Spleen (tissue), 11 donors: Measurements from ENCODE around the gene SNX9. TPM values are rescaled to one million over a fixed set of nuclear protein-coding genes. Genes with fewer than 3 reads are reported as not detected.
A peak's percentile ranks its signal among the peaks of the same experiment; 100 is the strongest.

ENCODE experiments used
- DNase-seq: peaks from one replicate; pipeline ENCODE4 v3.0.0-alpha.2; 2020
- H3K27ac ChIP-seq, 8 donors: fragments of 200-600 bp; sonication (generic) in 7 of 8; 1 replicate in 4 of 8; 2 replicates in 4 of 8; pipeline versions ENCODE4 v1.5.0 to v1.8.0; 2016 to 2021; ENCODE audit warnings: inconsistent platforms in 4 of 8, mild to moderate bottlenecking in 4 of 8, moderate library complexity in 1 of 8
- H3K27me3 ChIP-seq, 7 donors: fragments of 200-600 bp; sonication (generic) in 6 of 7; replicated peaks in 1 of 7; 1 replicate in 4 of 7; 2 replicates in 3 of 7; pipeline versions ENCODE4 v1.5.0 to v1.8.0; 2016 to 2021; ENCODE audit warnings: inconsistent platforms in 3 of 7, mild to moderate bottlenecking in 1 of 7
- H3K36me3 ChIP-seq, 6 donors: fragments of 200-600 bp; sonication (generic) in 5 of 6; 1 replicate in 4 of 6; 2 replicates in 2 of 6; pipeline versions ENCODE4 v1.5.0 to v1.8.0; 2016 to 2021; ENCODE audit warnings: inconsistent platforms in 2 of 6
- H3K4me1 ChIP-seq, 6 donors: fragments of 200-600 bp; sonication (generic) in 5 of 6; 1 replicate in 3 of 6; 2 replicates in 3 of 6; pipeline versions ENCODE4 v1.5.0 to v1.8.0; 2016 to 2021; ENCODE audit warnings: inconsistent platforms in 3 of 6
- H3K4me3 ChIP-seq, 8 donors: fragments of 200-600 bp; sonication (generic) in 7 of 8; 1 replicate in 4 of 8; 2 replicates in 4 of 8; pipeline versions ENCODE4 v1.5.0 to v1.8.0; 2016 to 2021; ENCODE audit warnings: inconsistent platforms in 4 of 8, mild to moderate bottlenecking in 4 of 8, moderate library complexity in 2 of 8
- H3K9me3 ChIP-seq, 8 donors: fragments of 200-600 bp; sonication (generic) in 7 of 8; 1 replicate in 4 of 8; 2 replicates in 4 of 8; pipeline versions ENCODE4 v1.5.0 to v1.8.0; 2016 to 2021; ENCODE audit warnings: inconsistent platforms in 4 of 8
- POLR2A ChIP-seq, 3 donors: fragments of 450-650 bp; IDR thresholded peaks; one replicate each; pipeline ENCODE4 v1.5.1; 2017; ENCODE audit warnings: antibody characterized with exemption in 3 of 3, mild to moderate bottlenecking in 1 of 3
- POLR2AphosphoS5 ChIP-seq, 3 donors: sonication (generic); formaldehyde crosslinking; IDR thresholded peaks; one replicate each; pipeline ENCODE4 v1.5.1; 2017; ENCODE audit warnings: antibody characterized with exemption in 3 of 3
- WGBS, 5 donors: extraction: QIAGEN DNeasy Blood & Tissue Kit in 3 of 5; methylation state at CpG; one replicate each; pipeline versions ENCODE4 v1.1.5 to v1.1.7; 2013 to 2018; 5-methylcytosine and 5-hydroxymethylcytosine counted together
- intact Hi-C: fragments of 100-400 bp; cut with DNase I; formaldehyde crosslinking; loops from one replicate; pipeline ENCODE4 v1.15.0; 2023; ENCODE audit warnings: low total_unique reads
- polyA plus RNA-seq, 3 donors: library from polyadenylated mRNA; stranded (reverse); fragments of 200-250 nt; gene quantifications; one replicate each; pipeline ENCODE4 v1.2.1, GENCODE V29; 2013
- total RNA-seq, 7 donors: library from RNA; depleted of rRNA in 3 of 7; stranded (reverse); fragments of >200 nt in 3 of 7; fragmentation: NEBNext Ultra II Directional in 4 of 7; extraction: Animal tissue kit (Norgen Biotek cat#: 25700) in 4 of 7; gene quantifications; one replicate each; pipeline versions ENCODE4 v1.1.0 to v1.2.1, GENCODE V29; 2016 to 2021
- TF ChIP-seq, protein P1 (sequence below), 11 experiments: fragments of 200-600 bp in 7 of 11; fragments of 450-650 bp in 4 of 11; sonication (generic) in 4 of 11; IDR thresholded peaks in 8 of 11; conservative IDR thresholded peaks in 3 of 11; 1 replicate in 7 of 11; 2 replicates in 4 of 11; pipeline versions ENCODE4 v1.4.0 to v1.8.0; 2016 to 2021; ENCODE audit warnings: antibody characterized with exemption in 11 of 11, inconsistent platforms in 4 of 11, mild to moderate bottlenecking in 1 of 11
- donor health status: healthy with polysubstance abuse.
- donor health status: DM: no; HTN: no; CAD: no; lungs with moderate emphysema.
- donor health status: DM: no; HTN: no; CAD: no.
- donor health status: Bipolar disorder and iron deficiency.
- donor health status: healthy.
- donor health status: DM: no; HTN: no; CAD: no.
- donor health status: DM: yes; HTN: yes; CAD: no.

The SNX9 gene
- total and polyA plus RNA-seq, 10 donors = 18.9 to 42.5 (median 31.8) TPM

DNA sequence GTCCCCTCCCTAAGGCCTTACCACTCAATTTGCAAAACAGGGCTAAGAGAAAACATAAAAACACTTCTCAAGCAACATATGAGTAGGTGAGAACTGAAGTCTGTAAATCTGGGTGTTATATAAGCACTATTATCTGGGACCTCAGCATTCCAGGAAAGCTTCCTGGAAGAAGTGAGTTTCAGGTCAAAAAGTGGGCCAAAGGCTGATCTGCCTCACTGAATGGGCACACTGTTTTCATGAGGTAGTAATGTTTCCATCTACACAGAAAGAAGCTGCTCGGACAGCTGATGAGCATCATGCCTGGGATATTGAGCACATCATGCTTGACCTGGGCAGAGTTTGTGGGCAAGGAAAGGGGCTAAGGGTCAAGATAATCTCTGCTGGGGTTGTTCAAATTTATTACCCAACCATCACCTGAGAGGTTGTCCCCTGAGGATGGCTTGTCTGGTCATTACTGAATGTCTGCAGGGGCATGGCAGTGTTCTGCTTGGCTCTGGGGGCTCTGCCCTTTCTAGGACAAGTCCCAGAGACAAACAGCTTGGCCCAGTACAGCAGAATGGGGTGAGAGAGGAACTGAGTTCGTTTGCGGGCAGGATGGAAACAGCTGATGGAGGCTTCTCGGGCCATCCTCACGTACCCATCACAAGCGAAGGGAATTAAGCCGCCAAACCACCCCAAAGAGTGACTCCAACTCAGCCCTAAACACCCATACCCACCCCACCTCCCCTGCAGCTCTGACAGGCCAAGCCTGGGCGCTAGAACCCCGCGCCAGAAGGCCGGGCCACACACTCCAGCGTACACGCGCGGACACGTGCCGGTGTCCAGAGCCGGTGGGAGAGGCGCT lies 157.5 kb downstream of the SNX9 start:
- intact Hi-C loops = no loop called here

GRCh38 chr6:157981132-157981394 lies 158.0 kb downstream of the SNX9 start:
- no peak for DNase-seq
- Histone ChIP-seq H3K36me3 (no peaks in the 10 kb centered on the region), H3K4me1 (peaks cover 11 to 71% (median 38%) of the 10 kb centered on the region in 6 donors), H3K27me3 (peaks cover 0 to 16% (median 0%) of the 10 kb centered on the region in 7 donors), H3K4me3 (peak overlapping the region; percentile 77 to 98 (median 86)), H3K9me3 (no peaks in the 10 kb centered on the region), H3K27ac (peak overlapping the region in 7 of 8 donors; percentile 74 to 88 (median 80))
- intact Hi-C loops = no loop called here
- TF ChIP-seq POLR2A (IDR thresholded peaks at IDR 0.05) = no peak
- TF ChIP-seq, protein P1, sequence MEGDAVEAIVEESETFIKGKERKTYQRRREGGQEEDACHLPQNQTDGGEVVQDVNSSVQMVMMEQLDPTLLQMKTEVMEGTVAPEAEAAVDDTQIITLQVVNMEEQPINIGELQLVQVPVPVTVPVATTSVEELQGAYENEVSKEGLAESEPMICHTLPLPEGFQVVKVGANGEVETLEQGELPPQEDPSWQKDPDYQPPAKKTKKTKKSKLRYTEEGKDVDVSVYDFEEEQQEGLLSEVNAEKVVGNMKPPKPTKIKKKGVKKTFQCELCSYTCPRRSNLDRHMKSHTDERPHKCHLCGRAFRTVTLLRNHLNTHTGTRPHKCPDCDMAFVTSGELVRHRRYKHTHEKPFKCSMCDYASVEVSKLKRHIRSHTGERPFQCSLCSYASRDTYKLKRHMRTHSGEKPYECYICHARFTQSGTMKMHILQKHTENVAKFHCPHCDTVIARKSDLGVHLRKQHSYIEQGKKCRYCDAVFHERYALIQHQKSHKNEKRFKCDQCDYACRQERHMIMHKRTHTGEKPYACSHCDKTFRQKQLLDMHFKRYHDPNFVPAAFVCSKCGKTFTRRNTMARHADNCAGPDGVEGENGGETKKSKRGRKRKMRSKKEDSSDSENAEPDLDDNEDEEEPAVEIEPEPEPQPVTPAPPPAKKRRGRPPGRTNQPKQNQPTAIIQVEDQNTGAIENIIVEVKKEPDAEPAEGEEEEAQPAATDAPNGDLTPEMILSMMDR (IDR thresholded peaks at IDR 0.05 in 8 of 11, conservative IDR thresholded peaks at IDR 0.05 in 3 of 11) = no peak
- no peak for TF ChIP-seq POLR2AphosphoS5 (IDR thresholded peaks at IDR 0.05)
- 1 to 29% (median 7%) methylated on average over 3 to 24 of the region's 24 CpGs for WGBS, 5 donors

More for the DNA sequence above, 157.5 kb downstream of the SNX9 start:
- H3K4me1 ChIP-seq = peaks cover 11 to 67% (median 38%) of the 10 kb centered on the region in 6 donors
- peak; percentile 86 for DNase-seq
- no peaks in the 10 kb centered on the region for H3K9me3 ChIP-seq
- WGBS, 5 donors = 25 to 39% (median 31%) methylated on average over 19 of the region's 19 CpGs
- H3K4me3 ChIP-seq = peak overlapping the region; percentile 77 to 98 (median 86)
- peak overlapping the region in 7 of 8 donors; percentile 74 to 88 (median 80) for H3K27ac ChIP-seq
- peaks cover 0 to 16% (median 0%) of the 10 kb centered on the region in 7 donors for H3K27me3 ChIP-seq
- TF ChIP-seq, protein P1 (IDR thresholded peaks at IDR 0.05 in 8 of 11, conservative IDR thresholded peaks at IDR 0.05 in 3 of 11) = no peak
- no peak for TF ChIP-seq POLR2A (IDR thresholded peaks at IDR 0.05)
- no peak for TF ChIP-seq POLR2AphosphoS5 (IDR thresholded peaks at IDR 0.05)
- H3K36me3 ChIP-seq = no peaks in the 10 kb centered on the region

- Histone ChIP-seq H3K4me1 (peaks cover 11 to 71% (median 38%) of the 10 kb centered on the region in 6 donors), H3K4me3 (peak within 1 kb of the TSS; percentile 77 to 98 (median 86)), H3K27ac (peak within 1 kb of the TSS; percentile 74 to 88 (median 78)), H3K36me3 (no peaks in the 10 kb centered on the region), H3K27me3 (peaks cover 0 to 16% (median 0%) of the 10 kb centered on the region in 7 donors), H3K9me3 (no peaks in the 10 kb centered on the region)
- peak; percentile 96 for DNase-seq
- WGBS, 5 donors = 0 to 1% (median 0%) methylated on average over 28 to 86 of the region's 86 CpGs
- intact Hi-C loops = no loop called here
- peak; percentile 51 to 78 (median 73) for TF ChIP-seq POLR2AphosphoS5 (IDR thresholded peaks at IDR 0.05)
- TF ChIP-seq, protein P1 (IDR thresholded peaks at IDR 0.05 in 8 of 11, conservative IDR thresholded peaks at IDR 0.05 in 3 of 11) = peak in 9 of 11 experiments; percentile 25 to 78 (median 60)
- TF ChIP-seq POLR2A (IDR thresholded peaks at IDR 0.05) = no peak
These were observed 158.5 kb downstream of the SNX9 start, which contains the start of gene SYNJ2 for GRCh38 chr6:157981395-157982101. Gene SYNJ2 (plus strand): TSS chr6:157981863. CDS start chr6:157981962, 99 bp downstream.
